GM20000 (cell line): ENCODE results near the gene ITPR2.

Experiments used
- DNase-seq: peaks from one replicate; pipeline ENCODE4 v3.0.0; 2012; ENCODE audit warnings: low spot score
- TF ChIP-seq, protein P1 (sequence below): IDR thresholded peaks from 2 replicates; pipeline ENCODE4 v1.5.1; 2012; ENCODE audit warnings: mild to moderate bottlenecking, control low read depth; ENCODE audit errors: extremely low read depth, missing control alignments

ITPR2 gene

GRCh38 chr12:26691234-26691970, 141.6 kb downstream of the ITPR2 start:
- no peak for DNase-seq
- TF ChIP-seq, protein P1, sequence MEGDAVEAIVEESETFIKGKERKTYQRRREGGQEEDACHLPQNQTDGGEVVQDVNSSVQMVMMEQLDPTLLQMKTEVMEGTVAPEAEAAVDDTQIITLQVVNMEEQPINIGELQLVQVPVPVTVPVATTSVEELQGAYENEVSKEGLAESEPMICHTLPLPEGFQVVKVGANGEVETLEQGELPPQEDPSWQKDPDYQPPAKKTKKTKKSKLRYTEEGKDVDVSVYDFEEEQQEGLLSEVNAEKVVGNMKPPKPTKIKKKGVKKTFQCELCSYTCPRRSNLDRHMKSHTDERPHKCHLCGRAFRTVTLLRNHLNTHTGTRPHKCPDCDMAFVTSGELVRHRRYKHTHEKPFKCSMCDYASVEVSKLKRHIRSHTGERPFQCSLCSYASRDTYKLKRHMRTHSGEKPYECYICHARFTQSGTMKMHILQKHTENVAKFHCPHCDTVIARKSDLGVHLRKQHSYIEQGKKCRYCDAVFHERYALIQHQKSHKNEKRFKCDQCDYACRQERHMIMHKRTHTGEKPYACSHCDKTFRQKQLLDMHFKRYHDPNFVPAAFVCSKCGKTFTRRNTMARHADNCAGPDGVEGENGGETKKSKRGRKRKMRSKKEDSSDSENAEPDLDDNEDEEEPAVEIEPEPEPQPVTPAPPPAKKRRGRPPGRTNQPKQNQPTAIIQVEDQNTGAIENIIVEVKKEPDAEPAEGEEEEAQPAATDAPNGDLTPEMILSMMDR: no peak

- DNase-seq: no peak
- TF ChIP-seq, protein P1: no peak
These were observed 142.4 kb downstream of the ITPR2 start for GRCh38 chr12:26690601-26691000.

DNA sequence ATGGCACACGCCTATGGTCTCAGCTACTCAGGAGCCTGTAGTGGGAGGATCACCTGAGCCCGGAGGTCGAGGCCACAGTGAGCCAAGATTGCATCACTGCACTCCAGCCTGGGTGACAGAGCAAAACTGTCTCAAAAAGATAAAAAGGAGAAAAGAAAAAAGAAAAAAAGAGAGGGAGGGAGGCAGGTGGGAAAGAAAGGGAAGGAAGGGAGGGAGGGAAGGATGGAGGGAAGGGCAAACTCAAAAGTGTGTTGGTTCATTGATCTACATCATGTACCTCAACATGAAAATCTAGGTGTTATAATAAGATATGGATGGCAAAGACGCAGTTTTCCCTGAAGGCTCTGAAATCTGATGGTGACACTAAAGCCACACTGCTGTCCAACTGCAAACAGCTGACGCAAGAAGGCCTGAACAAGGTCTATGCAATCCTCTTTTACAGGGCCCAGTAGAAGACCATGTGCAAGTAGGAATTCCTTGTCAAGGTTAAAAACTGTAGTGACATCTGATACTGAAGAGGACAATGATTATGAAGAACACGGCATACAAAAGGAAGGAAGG, 143.6 kb downstream of the ITPR2 start:
- DNase-seq: no peak
- TF ChIP-seq, protein P1: no peak

DNA sequence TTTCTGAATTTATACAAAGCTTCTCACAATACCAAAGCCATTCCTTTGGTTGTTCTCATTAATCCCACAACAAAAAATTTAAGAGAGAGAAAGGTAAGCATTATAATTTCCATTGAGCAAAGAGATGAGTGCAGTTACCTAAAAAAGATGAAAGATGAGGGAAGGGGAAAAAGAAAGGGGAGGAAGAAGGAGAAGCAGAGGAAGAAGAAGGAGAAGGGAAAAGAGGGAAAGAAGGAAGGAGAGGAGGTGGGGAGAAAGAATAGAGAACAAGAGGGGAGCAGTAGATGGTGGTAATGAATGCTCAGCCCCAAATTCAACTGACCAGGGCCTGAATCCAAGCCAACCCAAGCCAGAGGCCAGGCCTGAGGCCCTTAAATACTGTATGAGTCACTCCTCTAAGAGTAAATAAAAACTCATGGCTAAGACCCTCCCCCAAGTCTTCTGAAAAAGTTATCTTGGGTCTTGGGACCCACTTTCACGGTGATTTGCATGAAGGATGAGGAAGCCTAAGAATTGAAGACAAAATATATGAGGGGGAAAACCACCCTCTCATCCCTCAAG, 144.6 kb downstream of the ITPR2 start:
- TF ChIP-seq, protein P1: no peak
- no peak for DNase-seq

DNA sequence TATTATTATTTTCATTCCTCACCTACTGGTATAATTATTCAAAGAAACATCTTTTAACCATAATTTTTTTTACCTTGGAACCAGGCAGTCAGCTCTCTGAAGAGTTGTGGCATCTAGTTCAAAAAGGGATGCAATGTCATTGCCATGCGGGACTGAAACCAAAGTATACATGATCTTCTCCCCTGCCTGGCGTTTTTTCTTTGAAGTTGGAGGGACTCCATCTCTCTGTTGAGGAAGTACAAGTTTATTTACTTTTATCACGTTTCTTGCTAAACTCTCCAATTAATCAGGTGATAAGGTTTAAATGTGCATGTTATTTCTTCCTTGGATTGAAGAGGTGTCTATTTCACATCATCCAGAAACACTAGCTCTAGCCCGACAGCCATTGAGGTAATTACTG, 146.6 kb downstream of the ITPR2 start:
- no peak for DNase-seq
- TF ChIP-seq, protein P1: no peak

DNA sequence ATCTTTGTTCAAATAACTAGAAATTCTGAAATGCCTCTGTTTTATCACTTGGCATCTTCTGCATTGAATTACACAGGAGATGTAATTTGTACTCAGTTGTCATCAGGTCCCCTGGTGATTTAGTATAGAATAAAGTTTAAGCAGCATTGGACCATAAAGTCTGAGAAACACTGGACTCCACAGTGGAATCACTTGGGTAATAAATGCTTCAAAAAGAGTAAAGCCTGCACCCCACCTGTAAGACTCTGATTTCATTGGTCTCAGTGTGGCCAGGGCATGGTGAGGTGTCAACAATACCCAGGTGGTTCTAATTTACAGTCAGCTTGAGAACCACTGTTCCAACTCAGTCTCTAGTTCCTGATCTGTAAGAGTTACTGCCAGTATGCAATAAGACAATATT, 148.9 kb downstream of the ITPR2 start:
- DNase-seq: no peak
- TF ChIP-seq, protein P1: no peak

- TF ChIP-seq, protein P1: no peak
- no peak for DNase-seq
These were observed 149.6 kb downstream of the ITPR2 start for GRCh38 chr12:26683443-26683842.
